ENCODE results near the gene PLAAT1.
A peak's percentile ranks its signal among the peaks of the same experiment; 100 is the strongest.

Gene PLAAT1

GRCh38 chr3:193230610-193231009, 10.4 kb upstream of the PLAAT1 start:
- no peak for DNase-seq (ENCODE audit: low read depth)
- no peak overlapping the region for H3K4me3 ChIP-seq (replicated peaks; ENCODE audit: low read depth, low read length)
- no peak for TF ChIP-seq CTCF (IDR thresholded peaks at IDR 0.05; ENCODE audit: low read length, missing control alignments)

- DNase-seq (ENCODE audit: low read depth), result no peak
- H3K4me3 ChIP-seq (replicated peaks; ENCODE audit: low read depth, low read length), result no peak overlapping the region
- no peak for TF ChIP-seq CTCF (IDR thresholded peaks at IDR 0.05; ENCODE audit: low read length, missing control alignments)
Measured at GRCh38 chr3:193231201-193231600, 9.8 kb upstream of the PLAAT1 start.

GRCh38 chr3:193236599-193236998, 4.4 kb upstream of the PLAAT1 start:
- no peak overlapping the region for H3K4me3 ChIP-seq (replicated peaks; ENCODE audit: low read depth, low read length)
- no peak for TF ChIP-seq CTCF (IDR thresholded peaks at IDR 0.05; ENCODE audit: low read length, missing control alignments)

GRCh38 chr3:193237030-193237429, 4.0 kb upstream of the PLAAT1 start:
- DNase-seq (ENCODE audit: low read depth), result no peak
- H3K4me3 ChIP-seq (replicated peaks; ENCODE audit: low read depth, low read length), result no peak overlapping the region
- no peak for TF ChIP-seq CTCF (IDR thresholded peaks at IDR 0.05; ENCODE audit: low read length, missing control alignments)

More at GRCh38 chr3:193236599-193236998, 4.4 kb upstream of the PLAAT1 start:
- DNase-seq (ENCODE audit: low read depth), result no peak

GRCh38 chr3:193240436-193240849, 579 bp upstream of the PLAAT1 start:
- DNase-seq (ENCODE audit: low read depth), result no peak
- peak overlapping the region; percentile 40 for H3K4me3 ChIP-seq (replicated peaks; ENCODE audit: low read depth, low read length)
- no peak for TF ChIP-seq CTCF (IDR thresholded peaks at IDR 0.05; ENCODE audit: low read length, missing control alignments)

GRCh38 chr3:193241716-193242115, 694 bp downstream of the PLAAT1 start:
- TF ChIP-seq CTCF (IDR thresholded peaks at IDR 0.05; ENCODE audit: low read length, missing control alignments), result no peak
- H3K4me3 ChIP-seq (replicated peaks; ENCODE audit: low read depth, low read length), result no peak overlapping the region
- no peak for DNase-seq (ENCODE audit: low read depth)

- no peak for DNase-seq (ENCODE audit: low read depth)
- no peak for TF ChIP-seq CTCF (IDR thresholded peaks at IDR 0.05; ENCODE audit: low read length, missing control alignments)
- no peak overlapping the region for H3K4me3 ChIP-seq (replicated peaks; ENCODE audit: low read depth, low read length)
Measured at GRCh38 chr3:193243571-193243970, 2.5 kb downstream of the PLAAT1 start.
